H9 (cell line): ENCODE results near the gene ADARB2. TPM values are rescaled to one million over a fixed set of nuclear protein-coding genes. Genes with fewer than 3 reads are reported as not detected.

Experiments
- DNase-seq: peaks from one replicate; pipeline ENCODE4 v3.0.0-alpha.2; 2017
- H2AFZ ChIP-seq: one replicate; pipeline ENCODE4 v1.6.1; 2013; ENCODE audit warnings: mild to moderate bottlenecking, low read length, control low read depth, moderate library complexity
- H2AK5ac ChIP-seq: 2 replicates; pipeline ENCODE4 v1.6.1; 2013; ENCODE audit warnings: low read length, control low read depth, mixed read lengths; ENCODE audit not compliant: insufficient read length
- H2BK120ac ChIP-seq: one replicate; pipeline ENCODE4 v1.6.1; 2013; ENCODE audit warnings: low read depth, mild to moderate bottlenecking, low read length, control low read depth, inconsistent platforms; ENCODE audit not compliant: poor library complexity, severe bottlenecking
- H2BK12ac ChIP-seq: 2 replicates; pipeline ENCODE4 v1.6.1; 2013; ENCODE audit warnings: low read length, control low read depth, mixed read lengths, low read depth; ENCODE audit not compliant: insufficient read length
- H2BK15ac ChIP-seq: 2 replicates; pipeline ENCODE4 v1.6.1; 2013; ENCODE audit warnings: low read depth, low read length, control low read depth
- H2BK20ac ChIP-seq: one replicate; pipeline ENCODE4 v1.6.1; 2013; ENCODE audit warnings: low read depth, mild to moderate bottlenecking, low read length, control low read depth, inconsistent platforms; ENCODE audit not compliant: poor library complexity, severe bottlenecking
- H2BK5ac ChIP-seq: 2 replicates; pipeline ENCODE4 v1.6.1; 2013; ENCODE audit warnings: low read length, control low read depth, mixed read lengths; ENCODE audit not compliant: insufficient read length
- H3K14ac ChIP-seq: 2 replicates; pipeline ENCODE4 v1.6.1; 2013; ENCODE audit warnings: low read length, control low read depth; ENCODE audit not compliant: insufficient read depth
- H3K18ac ChIP-seq: 2 replicates; pipeline ENCODE4 v1.6.1; 2013; ENCODE audit warnings: low read depth, mild to moderate bottlenecking, mixed read lengths, low read length, control low read depth; ENCODE audit not compliant: insufficient read length
- H3K23ac ChIP-seq: 2 replicates; pipeline ENCODE4 v1.6.1; 2013; ENCODE audit warnings: low read length, control low read depth, mixed read lengths, low read depth; ENCODE audit not compliant: insufficient read length
- H3K23me2 ChIP-seq: 2 replicates; pipeline ENCODE4 v1.6.1; 2013; ENCODE audit warnings: low read depth, mild to moderate bottlenecking, mixed read lengths, low read length, control low read depth; ENCODE audit not compliant: insufficient read length, poor library complexity, severe bottlenecking
- H3K27ac ChIP-seq: 2 replicates; pipeline ENCODE4 v1.5.1; 2013; ENCODE audit warnings: low read length, control low read depth, mixed read lengths, low read depth; ENCODE audit not compliant: insufficient read length
- H3K27me3 ChIP-seq: 2 replicates; pipeline ENCODE4 v1.6.1; 2013; ENCODE audit warnings: low read length, control low read depth, inconsistent platforms; ENCODE audit not compliant: insufficient read depth
- H3K4ac ChIP-seq: 2 replicates; pipeline ENCODE4 v1.6.1; 2013; ENCODE audit warnings: low read depth, mild to moderate bottlenecking, control low read depth, inconsistent platforms, low read length, moderate library complexity
- H3K4me1 ChIP-seq: 2 replicates; pipeline ENCODE4 v1.6.1; 2013; ENCODE audit warnings: low read length, control low read depth, inconsistent platforms; ENCODE audit not compliant: insufficient read depth
- H3K4me2 ChIP-seq: 2 replicates; pipeline ENCODE4 v1.6.1; 2013; ENCODE audit warnings: low read length, control low read depth, mixed read lengths; ENCODE audit not compliant: insufficient read length, insufficient read depth
- H3K56ac ChIP-seq: 2 replicates; pipeline ENCODE4 v1.6.1; 2013; ENCODE audit warnings: low read depth, mild to moderate bottlenecking, mixed read lengths, low read length, control low read depth; ENCODE audit not compliant: insufficient read length
- H3K79me1 ChIP-seq: 2 replicates; pipeline ENCODE4 v1.6.1; 2013; ENCODE audit warnings: low read depth, mild to moderate bottlenecking, moderate library complexity, low read length, control low read depth, inconsistent platforms; ENCODE audit not compliant: insufficient read depth, poor library complexity, severe bottlenecking
- H3K79me2 ChIP-seq: 2 replicates; pipeline ENCODE4 v1.6.1; 2013; ENCODE audit warnings: low read length, control low read depth, inconsistent platforms; ENCODE audit not compliant: insufficient read depth
- H3K9ac ChIP-seq: 2 replicates; pipeline ENCODE4 v1.6.1; 2013; ENCODE audit warnings: low read length, control low read depth, mixed read lengths; ENCODE audit not compliant: insufficient read length; ENCODE audit errors: extremely low read depth
- H3K9me3 ChIP-seq: one replicate; pipeline ENCODE4 v1.6.1; 2013; ENCODE audit warnings: low read depth, low read length, inconsistent platforms; ENCODE audit not compliant: control insufficient read depth
- H3T11ph ChIP-seq: one replicate; pipeline ENCODE4 v1.6.1; 2013; ENCODE audit warnings: mild to moderate bottlenecking, low read length, control low read depth, inconsistent platforms
- H4K20me1 ChIP-seq: one replicate; pipeline ENCODE4 v1.6.1; 2013; ENCODE audit not compliant: control insufficient read depth, insufficient read length, insufficient read depth
- H4K5ac ChIP-seq: 2 replicates; pipeline ENCODE4 v1.6.1; 2013; ENCODE audit warnings: low read depth, mild to moderate bottlenecking, mixed read lengths, low read length, control low read depth; ENCODE audit not compliant: insufficient read length
- H4K8ac ChIP-seq: replicated peaks from 2 replicates; pipeline ENCODE4 v1.6.1; 2013; ENCODE audit warnings: low read length, control low read depth, mixed read lengths, low read depth; ENCODE audit not compliant: insufficient read length
- H4K91ac ChIP-seq: 2 replicates; pipeline ENCODE4 v1.6.1; 2013; ENCODE audit warnings: low read depth, mild to moderate bottlenecking, moderate library complexity, mixed read lengths, low read length, control low read depth; ENCODE audit not compliant: insufficient read length
- H3K27ac Mint-ChIP-seq, 3 experiments: 2 replicates in 2 of 3; 3 replicates in 1 of 3; pipeline ENCODE4 v1.8.0; 2020 to 2021; ENCODE audit warnings: mixed read lengths in 3 of 3, mild to moderate bottlenecking in 1 of 3, moderate library complexity in 1 of 3
- H3K27me3 Mint-ChIP-seq: 2 replicates; pipeline ENCODE4 v1.8.0; 2021; ENCODE audit warnings: low read depth, mild to moderate bottlenecking, moderate library complexity, mixed read lengths
- H3K36me3 Mint-ChIP-seq, 3 experiments: 2 replicates in 2 of 3; 3 replicates in 1 of 3; pipeline ENCODE4 v1.8.0; 2020 to 2021; ENCODE audit warnings: low read depth in 3 of 3, mixed read lengths in 3 of 3; ENCODE audit not compliant: insufficient read depth in 1 of 3
- H3K4me1 Mint-ChIP-seq, 2 experiments: 2 replicates each; pipeline ENCODE4 v1.8.0; 2020; ENCODE audit warnings: mixed read lengths in 2 of 2
- H3K4me3 Mint-ChIP-seq, 2 experiments: 2 replicates in 1 of 2; 3 replicates in 1 of 2; pipeline ENCODE4 v1.8.0; 2020 to 2021; ENCODE audit warnings: mild to moderate bottlenecking in 2 of 2, mixed read lengths in 2 of 2, moderate library complexity in 1 of 2
- H3K9me3 Mint-ChIP-seq, 2 experiments: 2 replicates in 1 of 2; 3 replicates in 1 of 2; pipeline ENCODE4 v1.8.0; 2020; ENCODE audit warnings: mild to moderate bottlenecking in 2 of 2, mixed read lengths in 2 of 2, moderate library complexity in 1 of 2
- CTCF ChIP-seq: fragments of 200-600 bp; sonication (generic); conservative IDR thresholded peaks from 3 replicates; pipeline ENCODE4 v1.8.0; 2021; ENCODE audit warnings: antibody characterized with exemption, mild to moderate bottlenecking
- WGBS: extraction: QIAGEN DNeasy Blood & Tissue Kit; methylation state at CpG from one replicate; pipeline ENCODE4 v1.1.7; 2013; ENCODE audit warnings: missing lambda C conversion rate, low lambda C conversion rate, mixed read lengths; ENCODE audit not compliant: insufficient read length; ENCODE audit errors: extremely low coverage; 5-methylcytosine and 5-hydroxymethylcytosine counted together
- total RNA-seq: library from RNA; stranded (reverse); gene quantifications from 2 replicates; pipeline ENCODE4 v1.2.1, GENCODE V29; 2021

The ADARB2 gene
- total RNA-seq, 1 experiment from 2014 or later: 0.87 TPM

GRCh38 chr10:1449572-1450205, 287.6 kb downstream of the ADARB2 start:
- H2BK20ac ChIP-seq: no peak overlapping the region
- H2BK12ac ChIP-seq: no peak overlapping the region
- H3K79me1 ChIP-seq: no peaks in the 10 kb centered on the region
- no peak overlapping the region for H2AK5ac ChIP-seq
- DNase-seq: no peak
- no peak overlapping the region for H4K91ac ChIP-seq
- H2BK5ac ChIP-seq: no peak overlapping the region
- no peaks in the 10 kb centered on the region for H4K20me1 ChIP-seq
- no peak overlapping the region for H3K27ac ChIP-seq
- H3K4me2 ChIP-seq: no peak overlapping the region
- no CpG with 5 or more reads among the region's 16 CpGs for WGBS
- H3K23me2 ChIP-seq: no peaks in the 10 kb centered on the region
- no peak overlapping the region for H2BK120ac ChIP-seq
- no peak overlapping the region for H3T11ph ChIP-seq
- H3K4ac ChIP-seq: no peak overlapping the region
- no peaks in the 10 kb centered on the region for H3K9me3 ChIP-seq
- peaks cover 10% of the 10 kb centered on the region; the same call in 1 of the 2 replicates for H3K4me1 ChIP-seq
- H3K9ac ChIP-seq: no peak overlapping the region
- no peak overlapping the region for H3K56ac ChIP-seq
- no peak overlapping the region for H3K18ac ChIP-seq
- no peak for TF ChIP-seq CTCF
- H4K8ac ChIP-seq: no peak overlapping the region
- H4K5ac ChIP-seq: no peak overlapping the region
- H3K79me2 ChIP-seq: no peaks in the 10 kb centered on the region
- no peak overlapping the region for H3K14ac ChIP-seq
- H3K9me3 Mint-ChIP-seq: no peaks in the 10 kb centered on the region
- H2BK15ac ChIP-seq: no peak overlapping the region
- H3K27me3 Mint-ChIP-seq: peaks cover 1% of the 10 kb centered on the region
- H2AFZ ChIP-seq: no peak overlapping the region
- H3K27me3 ChIP-seq: no peaks in the 10 kb centered on the region
- peaks cover 0 to 2% (median 2%) of the 10 kb centered on the region in 3 experiments; a peak in 4 of 7 replicates for H3K36me3 Mint-ChIP-seq
- no peak overlapping the region for H3K4me3 Mint-ChIP-seq
- H3K23ac ChIP-seq: no peak overlapping the region
- peaks cover 13 to 17% of the 10 kb centered on the region in 2 experiments for H3K4me1 Mint-ChIP-seq
- H3K27ac Mint-ChIP-seq: no peak overlapping the region; a peak in 1 of 7 replicates
